DND-41 (cell line): ENCODE results near the gene NRG2.

Experiments
- ATAC-seq: fragments of 200-7000 bp; cut with Tn5 transposase; 3 replicates; pipeline ENCODE4 v1.9.1; 2021; ENCODE audit warnings: low read depth; ENCODE audit not compliant: insufficient read depth
- DNase-seq: peaks from one replicate; pipeline ENCODE4 v3.0.0-alpha.2; 2020
- H2AFZ ChIP-seq: 2 replicates; pipeline ENCODE4 v1.6.0; 2012; ENCODE audit warnings: low read depth, low read length
- H3K27ac ChIP-seq: 2 replicates; pipeline ENCODE4 v1.5.1; 2012; ENCODE audit warnings: low read length, inconsistent platforms
- H3K27me3 ChIP-seq: fragments of 200-600 bp; sonication (generic); 2 replicates; pipeline ENCODE4 v1.6.0; 2012; ENCODE audit warnings: low read length, mild to moderate bottlenecking, inconsistent platforms; ENCODE audit not compliant: insufficient read depth, poor library complexity
- H3K36me3 ChIP-seq: 2 replicates; pipeline ENCODE4 v1.5.1; 2012; ENCODE audit warnings: low read length, inconsistent platforms; ENCODE audit not compliant: insufficient read depth
- H3K4me1 ChIP-seq: 2 replicates; pipeline ENCODE4 v1.5.1; 2012; ENCODE audit warnings: mild to moderate bottlenecking, low read length; ENCODE audit not compliant: insufficient read depth
- H3K4me2 ChIP-seq: 2 replicates; pipeline ENCODE4 v1.6.0; 2012; ENCODE audit warnings: mild to moderate bottlenecking, moderate library complexity, low read length, inconsistent platforms; ENCODE audit not compliant: insufficient read depth
- H3K4me3 ChIP-seq, 2 experiments: fragments of 200-600 bp in 1 of 2; shearing (Covaris generic) in 1 of 2; 2 replicates each; pipeline ENCODE4 v1.5.1; 2012 to 2016; ENCODE audit warnings: inconsistent platforms in 2 of 2, low read length in 2 of 2, mild to moderate bottlenecking in 2 of 2, low read depth in 1 of 2, moderate library complexity in 1 of 2
- H3K79me2 ChIP-seq: 2 replicates; pipeline ENCODE4 v1.6.0; 2012; ENCODE audit warnings: low read length, inconsistent platforms; ENCODE audit not compliant: insufficient read depth
- H3K9ac ChIP-seq: 2 replicates; pipeline ENCODE4 v1.6.0; 2012; ENCODE audit warnings: low read depth, mild to moderate bottlenecking, inconsistent platforms, low read length, moderate library complexity
- H3K9me3 ChIP-seq: 2 replicates; pipeline ENCODE4 v1.5.1; 2012; ENCODE audit warnings: low read length, moderate library complexity, mild to moderate bottlenecking, inconsistent platforms; ENCODE audit not compliant: insufficient read depth, severe bottlenecking
- H4K20me1 ChIP-seq: 2 replicates; pipeline ENCODE4 v1.6.0; 2012; ENCODE audit warnings: low read length; ENCODE audit not compliant: insufficient read depth
- EZH2 ChIP-seq: IDR thresholded peaks from 3 replicates; pipeline ENCODE4 v1.6.1; 2012; ENCODE audit warnings: borderline replicate concordance, low read depth, mild to moderate bottlenecking, moderate library complexity, low read length, inconsistent platforms; ENCODE audit not compliant: severe bottlenecking
- TF ChIP-seq, protein P1 (sequence below): IDR thresholded peaks from 2 replicates; pipeline ENCODE4 v1.5.1; 2012; ENCODE audit warnings: borderline replicate concordance, low read length, moderate library complexity, mild to moderate bottlenecking; ENCODE audit not compliant: poor library complexity, severe bottlenecking; ENCODE audit errors: extremely low read depth

Gene NRG2

GRCh38 chr5:139822553-139823425 lies 220.3 kb downstream of the NRG2 start:
- H3K4me2 ChIP-seq, result no peak overlapping the region
- H3K27me3 ChIP-seq, result no peaks in the 10 kb centered on the region
- no peaks in the 10 kb centered on the region for H3K79me2 ChIP-seq
- no peak overlapping the region for H2AFZ ChIP-seq
- DNase-seq (no peak), ATAC-seq (no peak)
- H3K36me3 ChIP-seq, result no peaks in the 10 kb centered on the region
- no peak for TF ChIP-seq EZH2
- TF ChIP-seq, protein P1, sequence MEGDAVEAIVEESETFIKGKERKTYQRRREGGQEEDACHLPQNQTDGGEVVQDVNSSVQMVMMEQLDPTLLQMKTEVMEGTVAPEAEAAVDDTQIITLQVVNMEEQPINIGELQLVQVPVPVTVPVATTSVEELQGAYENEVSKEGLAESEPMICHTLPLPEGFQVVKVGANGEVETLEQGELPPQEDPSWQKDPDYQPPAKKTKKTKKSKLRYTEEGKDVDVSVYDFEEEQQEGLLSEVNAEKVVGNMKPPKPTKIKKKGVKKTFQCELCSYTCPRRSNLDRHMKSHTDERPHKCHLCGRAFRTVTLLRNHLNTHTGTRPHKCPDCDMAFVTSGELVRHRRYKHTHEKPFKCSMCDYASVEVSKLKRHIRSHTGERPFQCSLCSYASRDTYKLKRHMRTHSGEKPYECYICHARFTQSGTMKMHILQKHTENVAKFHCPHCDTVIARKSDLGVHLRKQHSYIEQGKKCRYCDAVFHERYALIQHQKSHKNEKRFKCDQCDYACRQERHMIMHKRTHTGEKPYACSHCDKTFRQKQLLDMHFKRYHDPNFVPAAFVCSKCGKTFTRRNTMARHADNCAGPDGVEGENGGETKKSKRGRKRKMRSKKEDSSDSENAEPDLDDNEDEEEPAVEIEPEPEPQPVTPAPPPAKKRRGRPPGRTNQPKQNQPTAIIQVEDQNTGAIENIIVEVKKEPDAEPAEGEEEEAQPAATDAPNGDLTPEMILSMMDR, result no peak
- H3K4me3 ChIP-seq, result no peak overlapping the region
- H3K9ac ChIP-seq, result no peak overlapping the region
- H3K4me1 ChIP-seq, result no peaks in the 10 kb centered on the region
- no peaks in the 10 kb centered on the region for H4K20me1 ChIP-seq
- H3K9me3 ChIP-seq, result peaks cover 7% of the 10 kb centered on the region
- no peak overlapping the region for H3K27ac ChIP-seq

GRCh38 chr5:139821806-139822552 lies 221.1 kb downstream of the NRG2 start:
- H3K79me2 ChIP-seq, result no peaks in the 10 kb centered on the region
- ATAC-seq (no peak), DNase-seq (no peak)
- no peak overlapping the region for H2AFZ ChIP-seq
- no peaks in the 10 kb centered on the region for H3K27me3 ChIP-seq
- H3K4me1 ChIP-seq, result no peaks in the 10 kb centered on the region
- TF ChIP-seq, protein P1, result no peak
- TF ChIP-seq EZH2, result no peak
- no peak overlapping the region for H3K9ac ChIP-seq
- peaks cover 7% of the 10 kb centered on the region for H3K9me3 ChIP-seq
- H3K27ac ChIP-seq, result no peak overlapping the region
- H4K20me1 ChIP-seq, result no peaks in the 10 kb centered on the region
- no peak overlapping the region for H3K4me2 ChIP-seq
- H3K4me3 ChIP-seq, result no peak overlapping the region
- H3K36me3 ChIP-seq, result no peaks in the 10 kb centered on the region

GRCh38 chr5:139820606-139821005 lies 222.5 kb downstream of the NRG2 start:
- Histone ChIP-seq H3K27ac (no peak overlapping the region), H3K36me3 (no peaks in the 10 kb centered on the region), H3K9ac (no peak overlapping the region), H3K4me3 (no peak overlapping the region), H4K20me1 (no peaks in the 10 kb centered on the region), H3K4me2 (no peak overlapping the region), H3K4me1 (no peaks in the 10 kb centered on the region), H3K79me2 (no peaks in the 10 kb centered on the region), H2AFZ (no peak overlapping the region), H3K9me3 (peaks cover 7% of the 10 kb centered on the region), H3K27me3 (no peaks in the 10 kb centered on the region)
- no peak for DNase-seq
- TF ChIP-seq, protein P1, result no peak
- no peak for TF ChIP-seq EZH2
- ATAC-seq, result no peak
